Osteocyte (in vitro differentiated cells): ENCODE measurements around the gene MTMR2. TPM values are rescaled to one million over a fixed set of nuclear protein-coding genes. Genes with fewer than 3 reads are reported as not detected.

Source experiments
- DNase-seq: peaks from one replicate; pipeline ENCODE4 v3.0.0; 2021; ENCODE audit warnings: mixed read lengths; ENCODE audit not compliant: unreplicated experiment; ENCODE audit errors: extremely low spot score
- H3K27ac Mint-ChIP-seq: one replicate; pipeline ENCODE4 v1.8.0; 2021; ENCODE audit warnings: mild to moderate bottlenecking, mixed read lengths; ENCODE audit not compliant: unreplicated experiment
- H3K27me3 Mint-ChIP-seq: one replicate; pipeline ENCODE4 v1.8.0; 2021; ENCODE audit warnings: mixed read lengths; ENCODE audit not compliant: unreplicated experiment
- H3K36me3 Mint-ChIP-seq: one replicate; pipeline ENCODE4 v1.8.0; 2021; ENCODE audit warnings: mixed read lengths; ENCODE audit not compliant: unreplicated experiment
- H3K4me1 Mint-ChIP-seq: one replicate; pipeline ENCODE4 v1.8.0; 2021; ENCODE audit warnings: mixed read lengths; ENCODE audit not compliant: unreplicated experiment
- H3K4me3 Mint-ChIP-seq: one replicate; pipeline ENCODE4 v1.8.0; 2021; ENCODE audit warnings: mild to moderate bottlenecking, moderate library complexity, mixed read lengths; ENCODE audit not compliant: unreplicated experiment
- H3K9me3 Mint-ChIP-seq: one replicate; pipeline ENCODE4 v1.8.0; 2021; ENCODE audit warnings: mixed read lengths; ENCODE audit not compliant: unreplicated experiment
- CTCF ChIP-seq: fragments of 200-600 bp; sonication (generic); IDR thresholded peaks from 2 replicates; pipeline ENCODE4 v1.5.0; 2021; ENCODE audit warnings: antibody characterized with exemption, mild to moderate bottlenecking, moderate library complexity
- long read RNA-seq: library from polyadenylated mRNA; unstranded; transcript quantifications from one replicate; pipeline ENCODE4 v2.0.0, GENCODE V29; 2021
- total RNA-seq: library from RNA; stranded (reverse); gene quantifications from 2 replicates; pipeline ENCODE4 v1.2.1, GENCODE V29; 2021

MTMR2 gene
- 41.1 and 43.1 TPM in 2 replicates for total RNA-seq
- long read RNA-seq, full-length matches to known transcripts = 302 of 480 reads
- long read RNA-seq, partial matches to known transcripts = 32 of 480 reads
- long read RNA-seq, other reads (novel, unspliced or antisense) = 146 of 480 reads

GRCh38 chr11:95923728-95924413 is at the start of gene MTMR2:
Gene MTMR2, minus strand, starts transcription at chr11:95924107. Its CDS starts 153 bp downstream, at chr11:95923954.
- TF ChIP-seq CTCF = no peak
- Mint-ChIP-seq H3K4me1 (peaks cover 26% of the 10 kb centered on the region), H3K9me3 (no peaks in the 10 kb centered on the region), H3K36me3 (no peaks in the 10 kb centered on the region), H3K27ac (peak within 1 kb of the TSS; percentile 100), H3K27me3 (no peaks in the 10 kb centered on the region), H3K4me3 (peak within 1 kb of the TSS; percentile 100)
- DNase-seq = peak; percentile 92

- Mint-ChIP-seq H3K27ac (no peak overlapping the region), H3K4me3 (no peak overlapping the region), H3K4me1 (peaks cover 2% of the 10 kb centered on the region), H3K36me3 (peaks cover 5% of the 10 kb centered on the region), H3K27me3 (no peaks in the 10 kb centered on the region), H3K9me3 (peaks cover 3% of the 10 kb centered on the region)
- no peak for TF ChIP-seq CTCF
- DNase-seq = no peak
These were observed 48.2 kb upstream of the MTMR2 start for GRCh38 chr11:95972060-95972459.

GRCh38 chr11:95968585-95968984 is 44.7 kb upstream of the MTMR2 start:
- no peak overlapping the region for H3K27ac Mint-ChIP-seq
- peaks cover 3% of the 10 kb centered on the region for H3K9me3 Mint-ChIP-seq
- H3K4me3 Mint-ChIP-seq = no peak overlapping the region
- TF ChIP-seq CTCF = peak; percentile 26
- H3K36me3 Mint-ChIP-seq = no peaks in the 10 kb centered on the region
- no peaks in the 10 kb centered on the region for H3K4me1 Mint-ChIP-seq
- H3K27me3 Mint-ChIP-seq = no peaks in the 10 kb centered on the region
- DNase-seq = no peak

- Mint-ChIP-seq H3K27me3 (no peaks in the 10 kb centered on the region), H3K4me1 (no peaks in the 10 kb centered on the region), H3K27ac (no peak overlapping the region), H3K4me3 (no peak overlapping the region), H3K9me3 (peaks cover 3% of the 10 kb centered on the region), H3K36me3 (no peaks in the 10 kb centered on the region)
- no peak for DNase-seq
- no peak for TF ChIP-seq CTCF
These were observed 40.4 kb upstream of the MTMR2 start for GRCh38 chr11:95964281-95964680.

GRCh38 chr11:95961758-95962157 is 37.9 kb upstream of the MTMR2 start:
- no peaks in the 10 kb centered on the region for H3K36me3 Mint-ChIP-seq
- H3K27me3 Mint-ChIP-seq = no peaks in the 10 kb centered on the region
- H3K4me1 Mint-ChIP-seq = no peaks in the 10 kb centered on the region
- no peak for TF ChIP-seq CTCF
- H3K27ac Mint-ChIP-seq = no peak overlapping the region
- H3K4me3 Mint-ChIP-seq = no peak overlapping the region
- no peaks in the 10 kb centered on the region for H3K9me3 Mint-ChIP-seq
- no peak for DNase-seq
